B cell (primary cell): Measurements from ENCODE around the gene PKP2. TPM values are rescaled to one million over a fixed set of nuclear protein-coding genes. Genes with fewer than 3 reads are reported as not detected.

Experiments
- ATAC-seq: fragments of 200-7000 bp; cut with Tn5 transposase; one replicate; pipeline ENCODE4 v1.10.0; 2021; ENCODE audit warnings: low read depth, mild to moderate bottlenecking, moderate number of reproducible peaks, moderate library complexity
- CTCF ChIA-PET: fragments of 350-600 bp; sonication (Branson Sonifier 250); formaldehyde crosslinking; loops from one replicate; lab custom pipeline; 2021; ENCODE audit warnings: antibody characterized with exemption, inconsistent platforms; lab: Charles Lee
- POLR2A ChIA-PET: fragments of 350-600 bp; sonication (Branson Sonifier 250); formaldehyde crosslinking; loops from one replicate; lab custom pipeline; 2021; ENCODE audit warnings: antibody characterized with exemption; lab: Charles Lee
- DNase-seq: peaks from one replicate; pipeline ENCODE4 v3.0.0; 2013
- H2AFZ ChIP-seq: 2 replicates; pipeline ENCODE4 v1.6.1; 2012; ENCODE audit warnings: mild to moderate bottlenecking, low read depth, low read length; ENCODE audit not compliant: insufficient read depth, poor library complexity, severe bottlenecking
- H3K27ac ChIP-seq, 2 donors: 1 replicate in 1 of 2; 2 replicates in 1 of 2; pipeline ENCODE4 v1.5.1; 2012 to 2013; ENCODE audit warnings: low read length in 2 of 2, mild to moderate bottlenecking in 2 of 2, moderate library complexity in 1 of 2
- H3K27me3 ChIP-seq, 4 experiments: fragments of 200-600 bp in 1 of 4; sonication (generic) in 1 of 4; replicated peaks in 1 of 4; 1 replicate in 2 of 4; 2 replicates in 2 of 4; pipeline versions ENCODE4 v1.6.1 to v1.7.0; 2013 to 2016; ENCODE audit warnings: low read length in 3 of 4, mild to moderate bottlenecking in 2 of 4, mixed read lengths in 1 of 4, moderate library complexity in 1 of 4; ENCODE audit not compliant: insufficient read depth in 4 of 4, control insufficient read depth in 3 of 4; ENCODE audit errors: control extremely low read depth in 1 of 4
- H3K36me3 ChIP-seq, 2 experiments: replicated peaks in 1 of 2; 1 replicate in 1 of 2; 2 replicates in 1 of 2; pipeline versions ENCODE4 v1.6.1 to v1.7.1; 2013; ENCODE audit warnings: low read length in 1 of 2; ENCODE audit not compliant: insufficient read depth in 2 of 2, control insufficient read depth in 1 of 2; ENCODE audit errors: control extremely low read depth in 1 of 2, extremely low read depth in 1 of 2
- H3K4me1 ChIP-seq, 2 donors: fragments of 200-600 bp in 1 of 2; sonication (generic) in 1 of 2; 1 replicate in 1 of 2; 2 replicates in 1 of 2; pipeline versions ENCODE4 v1.5.1 to v1.6.1; 2013 to 2017; ENCODE audit warnings: low read length in 2 of 2; ENCODE audit not compliant: control insufficient read depth in 2 of 2, insufficient read depth in 2 of 2
- H3K4me2 ChIP-seq: replicated peaks from 2 replicates; pipeline ENCODE3; 2012; ENCODE audit warnings: mild to moderate bottlenecking, low read depth, low read length; ENCODE audit not compliant: poor library complexity, severe bottlenecking
- H3K4me3 ChIP-seq, 5 experiments: fragments of 200-600 bp in 1 of 5; sonication (generic) in 1 of 5; 1 replicate in 3 of 5; 2 replicates in 2 of 5; pipeline versions ENCODE4 v1.5.1 to v1.7.0; 2011 to 2016; ENCODE audit warnings: low read length in 4 of 5, mild to moderate bottlenecking in 4 of 5, low read depth in 2 of 5, control low read depth in 1 of 5, moderate library complexity in 1 of 5; ENCODE audit not compliant: insufficient read depth in 1 of 5; ENCODE audit errors: control extremely low read depth in 1 of 5, extremely low read depth in 1 of 5
- H3K79me2 ChIP-seq: fragments of 200-600 bp; sonication (generic); one replicate; pipeline ENCODE4 v1.6.0; 2016; ENCODE audit warnings: low read length; ENCODE audit not compliant: control insufficient read depth, insufficient read depth
- H3K9ac ChIP-seq: fragments of 200-600 bp; sonication (generic); 2 replicates; pipeline ENCODE4 v1.6.1; 2017; ENCODE audit warnings: mild to moderate bottlenecking, low read length, moderate library complexity
- H3K9me3 ChIP-seq, 3 donors: one replicate each; pipeline versions ENCODE4 v1.6.1 to v1.7.1; 2013; ENCODE audit warnings: low read length in 2 of 3; ENCODE audit not compliant: control insufficient read depth in 2 of 3, insufficient read depth in 1 of 3; ENCODE audit errors: control extremely low read depth in 1 of 3
- H4K20me1 ChIP-seq: 2 replicates; pipeline ENCODE4 v1.6.0; 2012; ENCODE audit warnings: mild to moderate bottlenecking, low read length; ENCODE audit not compliant: insufficient read depth, control insufficient read depth, poor library complexity, severe bottlenecking
- H3K27ac Mint-ChIP-seq: one replicate; pipeline ENCODE4 v1.8.0; 2021; ENCODE audit warnings: mixed read lengths
- H3K27me3 Mint-ChIP-seq: one replicate; pipeline ENCODE4 v1.8.0; 2021; ENCODE audit warnings: mixed read lengths
- H3K4me1 Mint-ChIP-seq: one replicate; pipeline ENCODE4 v1.8.0; 2021; ENCODE audit warnings: mixed read lengths
- H3K4me3 Mint-ChIP-seq: one replicate; pipeline ENCODE4 v1.8.0; 2021; ENCODE audit warnings: mixed read lengths
- H3K9me3 Mint-ChIP-seq: one replicate; pipeline ENCODE4 v1.8.0; 2022; ENCODE audit warnings: mixed read lengths; ENCODE audit not compliant: insufficient read depth
- CTCF ChIP-seq: fragments of 200-600 bp; IDR thresholded peaks from one replicate; pipeline ENCODE4 v1.8.0; 2022; ENCODE audit warnings: antibody characterized with exemption, mild to moderate bottlenecking
- EZH2 ChIP-seq: IDR thresholded peaks from 2 replicates; pipeline ENCODE4 v1.6.1; 2012; ENCODE audit warnings: borderline replicate concordance, low read depth, mild to moderate bottlenecking, moderate library complexity, low read length; ENCODE audit not compliant: insufficient read depth, poor library complexity, severe bottlenecking
- WGBS: methylation state at CpG from one replicate; pipeline ENCODE4 v1.1.5; 2013; ENCODE audit warnings: missing lambda C conversion rate; ENCODE audit not compliant: insufficient coverage; 5-methylcytosine and 5-hydroxymethylcytosine counted together
- intact Hi-C: fragments of 100-400 bp; cut with micrococcal nuclease; formaldehyde crosslinking; loops from one replicate; pipeline ENCODE4 v1.10.0; 2022
- polyA plus RNA-seq: library from polyadenylated mRNA; depleted of rRNA; stranded (reverse); fragments of >200 nt; gene quantifications from 2 replicates; pipeline ENCODE4 v1.2.3, GENCODE V29; 2012
- total RNA-seq, 2 donors: library from RNA; stranded (reverse); fragments of 120-200 nt in 1 of 2; gene quantifications; 1 replicate in 1 of 2; 2 replicates in 1 of 2; pipeline versions ENCODE4 v1.2.3 to v1.2.4, GENCODE V29; 2013 to 2022

Gene PKP2
- total and polyA plus RNA-seq, 2 donors (not counting 1 experiment from before 2014, with no cell fraction given): not detected

- ChIA-PET CTCF (interaction anchor here (1.4 to 1.5 kb wide), 2 partner anchors 164 to 165 kb away, joined by 4 to 7 read pairs; partner anchors contain the start of gene YARS2), POLR2A (no interaction called here)
- intact Hi-C loops: loop anchor here (5.0 kb wide), 1 partner anchor 464 kb away; no protein-coding TSS in a partner anchor
- H3K27ac Mint-ChIP-seq: no peak overlapping the region
- Histone ChIP-seq H3K27ac (no peak overlapping the region), H2AFZ (no peak overlapping the region), H3K27me3 (no peaks in the 10 kb centered on the region), H3K9me3 (no peaks in the 10 kb centered on the region), H4K20me1 (no peaks in the 10 kb centered on the region), H3K4me3 (no peak overlapping the region), H3K9ac (no peak overlapping the region), H3K4me2 (no peak overlapping the region), H3K36me3 (no peaks in the 10 kb centered on the region), H3K4me1 (no peaks in the 10 kb centered on the region), H3K79me2 (no peaks in the 10 kb centered on the region)
- no peak for DNase-seq
- H3K27me3 Mint-ChIP-seq: peaks cover 7% of the 10 kb centered on the region
- WGBS: 86% methylated on average over 2 of the region's 2 CpGs
- no peaks in the 10 kb centered on the region for H3K4me1 Mint-ChIP-seq
- H3K9me3 Mint-ChIP-seq: no peaks in the 10 kb centered on the region
- H3K4me3 Mint-ChIP-seq: no peak overlapping the region
- no peak for ATAC-seq
- no peak for TF ChIP-seq CTCF
- no peak for TF ChIP-seq EZH2
These were observed 24.8 kb upstream of the PKP2 start for GRCh38 chr12:32921397-32921796.

GRCh38 chr12:32920506-32921085 lies 24.0 kb upstream of the PKP2 start:
- CTCF ChIA-PET: interaction anchor here (1.4 kb wide), 1 partner anchor 163 kb away, joined by 7 read pairs; no protein-coding TSS in a partner anchor
- no peaks in the 10 kb centered on the region for H3K36me3 ChIP-seq
- no peaks in the 10 kb centered on the region for H3K4me1 Mint-ChIP-seq
- POLR2A ChIA-PET: no interaction called here
- H3K4me1 ChIP-seq: no peaks in the 10 kb centered on the region
- TF ChIP-seq EZH2: no peak
- no peak for TF ChIP-seq CTCF
- H3K4me3 Mint-ChIP-seq: no peak overlapping the region
- intact Hi-C loops: loop anchor here (5.0 kb wide), 1 partner anchor 463 kb away; no protein-coding TSS in a partner anchor
- ATAC-seq: no peak
- no peaks in the 10 kb centered on the region for H4K20me1 ChIP-seq
- H2AFZ ChIP-seq: no peak overlapping the region
- H3K4me3 ChIP-seq: no peak overlapping the region
- H3K79me2 ChIP-seq: no peaks in the 10 kb centered on the region
- H3K27ac ChIP-seq: no peak overlapping the region
- peaks cover 9% of the 10 kb centered on the region for H3K27me3 Mint-ChIP-seq
- no peak overlapping the region for H3K4me2 ChIP-seq
- H3K27ac Mint-ChIP-seq: no peak overlapping the region
- WGBS: 100% methylated on average over 1 of the region's 8 CpGs
- H3K9ac ChIP-seq: no peak overlapping the region
- no peaks in the 10 kb centered on the region for H3K9me3 ChIP-seq
- no peak for DNase-seq
- H3K27me3 ChIP-seq: no peaks in the 10 kb centered on the region
- no peaks in the 10 kb centered on the region for H3K9me3 Mint-ChIP-seq
